Endothelial cell of umbilical vein (primary cell): ENCODE measurements around the gene HMBS. TPM values are rescaled to one million over a fixed set of nuclear protein-coding genes. Genes with fewer than 3 reads are reported as not detected.
A peak's percentile ranks its signal among the peaks of the same experiment; 100 is the strongest.

Experiments used
- BruUV-seq: library from RNA; stranded (reverse); fragments of 400-500 nt; replicated peaks from 2 replicates; lab custom pipeline; 2021; lab: Mats Ljungman, UMichigan
- CTCF ChIA-PET: fragments of 300-600, 350-600 bp; sonication (Branson Sonifier 250); formaldehyde crosslinking; loops from one replicate; lab custom pipeline; 2021; ENCODE audit warnings: antibody characterized with exemption, inconsistent platforms; lab: Charles Lee
- POLR2A ChIA-PET: fragments of 300-600, 350-600 bp; sonication (Branson Sonifier 250); formaldehyde crosslinking; loops from one replicate; lab custom pipeline; 2021; ENCODE audit warnings: antibody characterized with exemption, inconsistent platforms; lab: Charles Lee
- DNase-seq: peaks from one replicate; pipeline ENCODE4 v3.0.0-alpha.2; 2011; ENCODE audit warnings: low read depth, low spot score
- FAIRE-seq: peaks from 2 replicates; lab custom pipeline; 2011; peaks lifted over from hg19 to GRCh38; lab: Jason Lieb, UNC
- H2AFZ ChIP-seq: 2 replicates; pipeline ENCODE4 v1.6.0; 2012; ENCODE audit warnings: low read depth, low read length, control low read depth, inconsistent platforms
- H3K27ac ChIP-seq: 2 replicates; pipeline ENCODE4 v1.5.1; 2011; ENCODE audit warnings: low read depth, mild to moderate bottlenecking, control low read depth, low read length, moderate library complexity; ENCODE audit not compliant: insufficient read depth
- H3K27me3 ChIP-seq, 2 experiments: 2 replicates each; pipeline versions ENCODE4 v1.6.0 to v1.6.1; 2011; ENCODE audit warnings: low read length in 2 of 2, mixed read lengths in 1 of 2; ENCODE audit not compliant: control insufficient read depth in 2 of 2, insufficient read depth in 2 of 2
- H3K36me3 ChIP-seq, 2 experiments: 2 replicates in 1 of 2; 3 replicates in 1 of 2; pipeline ENCODE4 v1.5.1; 2011; ENCODE audit warnings: low read length in 2 of 2, mild to moderate bottlenecking in 1 of 2, moderate library complexity in 1 of 2; ENCODE audit not compliant: control insufficient read depth in 2 of 2, insufficient read depth in 2 of 2; ENCODE audit errors: extremely low read depth in 1 of 2
- H3K4me1 ChIP-seq: 3 replicates; pipeline ENCODE4 v1.5.1; 2011; ENCODE audit warnings: mild to moderate bottlenecking, low read length; ENCODE audit not compliant: control insufficient read depth, insufficient read depth; ENCODE audit errors: extremely low read depth
- H3K4me2 ChIP-seq: 2 replicates; pipeline ENCODE4 v1.6.1; 2011; ENCODE audit warnings: low read length, control low read depth, mixed read lengths; ENCODE audit not compliant: insufficient read depth
- H3K4me3 ChIP-seq, 3 experiments: fragments of 200-600 bp in 1 of 3; sonication (generic), shearing (Covaris generic) in 1 of 3; replicated peaks in 1 of 3; 2 replicates each; pipeline ENCODE4 v1.5.1; 2011 to 2016; ENCODE audit warnings: control low read depth in 3 of 3, low read length in 3 of 3, mild to moderate bottlenecking in 2 of 3, inconsistent platforms in 1 of 3, low read depth in 1 of 3, moderate library complexity in 1 of 3; ENCODE audit not compliant: insufficient read depth in 1 of 3
- H3K79me2 ChIP-seq: 2 replicates; pipeline ENCODE4 v1.6.0; 2012; ENCODE audit warnings: low read length, inconsistent platforms; ENCODE audit not compliant: control insufficient read depth, insufficient read depth
- H3K9ac ChIP-seq: replicated peaks from 2 replicates; pipeline ENCODE3; 2011; ENCODE audit warnings: low read length, control low read depth; ENCODE audit not compliant: insufficient read depth; ENCODE audit errors: extremely low read depth
- H3K9me1 ChIP-seq: replicated peaks from 3 replicates; pipeline ENCODE4 v1.6.0; 2011; ENCODE audit warnings: mild to moderate bottlenecking, low read length; ENCODE audit not compliant: control insufficient read depth, insufficient read depth; ENCODE audit errors: extremely low read depth
- H3K9me3 ChIP-seq: replicated peaks from 2 replicates; pipeline ENCODE4 v1.5.1; 2012; ENCODE audit warnings: low read length, inconsistent platforms; ENCODE audit not compliant: control insufficient read depth, insufficient read depth
- H4K20me1 ChIP-seq: replicated peaks from 2 replicates; pipeline ENCODE3; 2011; ENCODE audit warnings: mild to moderate bottlenecking, low read length; ENCODE audit not compliant: control insufficient read depth, insufficient read depth; ENCODE audit errors: extremely low read depth
- FOS ChIP-seq: IDR thresholded peaks from 2 replicates; pipeline ENCODE4 v1.6.1; 2011; ENCODE audit warnings: mild to moderate bottlenecking, low read length, moderate library complexity, borderline replicate concordance; ENCODE audit not compliant: insufficient read depth
- GATA2 ChIP-seq: IDR thresholded peaks from 2 replicates; pipeline ENCODE4 v1.7.0; 2011; ENCODE audit warnings: low read depth, mild to moderate bottlenecking, moderate library complexity, mixed read lengths, low read length; ENCODE audit not compliant: insufficient read length, insufficient read depth
- JUN ChIP-seq: IDR thresholded peaks from 2 replicates; pipeline ENCODE4 v1.6.1; 2011; ENCODE audit warnings: borderline replicate concordance, low read depth; ENCODE audit not compliant: insufficient read length, insufficient read depth
- MYC ChIP-seq: IDR thresholded peaks from one replicate; pipeline ENCODE4 v1.6.1; 2011; ENCODE audit warnings: mild to moderate bottlenecking, low read depth, low read length
- POLR2A ChIP-seq: IDR thresholded peaks from 2 replicates; pipeline ENCODE4 v1.6.1; 2012; ENCODE audit warnings: low read depth, mild to moderate bottlenecking, control low read depth, low read length
- POLR2AphosphoS5 ChIP-seq: IDR thresholded peaks from 2 replicates; pipeline ENCODE4 v1.6.1; 2012; ENCODE audit warnings: low read depth, mild to moderate bottlenecking, control low read depth, low read length, moderate library complexity; ENCODE audit not compliant: insufficient read depth
- dilution Hi-C: fragments of 300-500 bp; cut with MboI; formaldehyde crosslinking; loops from one replicate; pipeline ENCODE4 v1.15.0; 2019; ENCODE audit warnings: low sequenced_read_pairs; ENCODE audit not compliant: extremely low pct_ligation_motif_present
- intact Hi-C: fragments of 100-400 bp; cut with micrococcal nuclease; formaldehyde crosslinking; loops from one replicate; pipeline ENCODE4 v1.10.0; 2022
- polyA plus RNA-seq, 4 experiments: library from polyadenylated mRNA; depleted of rRNA in 3 of 4; stranded (reverse) in 3 of 4; unstranded in 1 of 4; fragments of >200 nt; gene quantifications; 2 replicates each; pipeline versions ENCODE4 v1.2.1 to v1.2.3, GENCODE V29; 2011 to 2012; ENCODE audit warnings: missing spikeins in 1 of 4
- total RNA-seq: library from RNA; stranded (reverse); gene quantifications from 2 replicates; pipeline ENCODE4 v1.2.3, GENCODE V29; 2021
- TF ChIP-seq, protein P1 (sequence below), 2 donors: IDR thresholded peaks; 1 replicate in 1 of 2; 2 replicates in 1 of 2; pipeline ENCODE4 v1.5.1; 2011; ENCODE audit warnings: low read length in 2 of 2, mild to moderate bottlenecking in 2 of 2, moderate library complexity in 2 of 2, control low read depth in 1 of 2, inconsistent platforms in 1 of 2, low read depth in 1 of 2; ENCODE audit not compliant: insufficient read depth in 1 of 2; ENCODE audit errors: extremely low read depth in 1 of 2
- TF ChIP-seq, protein P2 (sequence below): IDR thresholded peaks from 2 replicates; pipeline ENCODE4 v1.6.1; 2011; ENCODE audit not compliant: insufficient read depth, insufficient read length

HMBS gene
- total and polyA plus RNA-seq, 2 donors (not counting 3 experiments of a cell fraction or from before 2014, with no cell fraction given), result 13.5 to 24.8 TPM

DNA sequence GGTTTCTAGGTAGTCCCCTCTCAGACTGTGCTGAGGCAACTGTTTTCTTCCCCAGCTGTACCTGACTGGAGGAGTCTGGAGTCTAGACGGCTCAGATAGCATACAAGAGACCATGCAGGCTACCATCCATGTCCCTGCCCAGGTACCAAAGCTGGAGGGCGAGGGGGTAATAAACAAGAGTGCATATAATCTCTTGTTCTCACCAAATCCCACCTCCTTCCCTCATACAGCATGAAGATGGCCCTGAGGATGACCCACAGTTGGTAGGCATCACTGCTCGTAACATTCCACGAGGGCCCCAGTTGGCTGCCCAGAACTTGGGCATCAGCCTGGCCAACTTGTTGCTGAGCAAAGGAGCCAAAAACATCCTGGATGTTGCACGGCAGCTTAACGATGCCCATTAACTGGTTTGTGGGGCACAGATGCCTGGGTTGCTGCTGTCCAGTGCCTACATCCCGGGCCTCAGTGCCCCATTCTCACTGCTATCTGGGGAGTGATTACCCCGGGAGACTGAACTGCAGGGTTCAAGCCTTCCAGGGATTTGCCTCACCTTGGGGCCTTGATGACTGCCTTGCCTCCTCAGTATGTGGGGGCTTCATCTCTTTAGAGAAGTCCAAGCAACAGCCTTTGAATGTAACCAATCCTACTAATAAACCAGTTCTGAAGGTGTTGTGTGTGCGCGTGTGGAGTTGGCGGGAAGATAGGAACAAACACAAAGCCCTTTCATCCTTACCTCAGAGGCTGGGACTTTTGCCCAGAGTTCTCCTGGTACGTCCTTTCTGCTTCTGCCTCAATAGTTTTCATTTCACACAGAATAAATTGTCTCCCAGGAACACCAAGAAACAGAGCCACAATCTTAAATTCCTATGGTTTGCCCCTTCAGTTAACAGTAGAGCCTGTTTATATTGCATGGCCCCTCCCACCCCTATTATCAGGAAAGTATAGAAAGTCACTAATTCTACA is 8.5 kb downstream of the HMBS start:
- no TSS peak for BruUV-seq
- H3K4me2 ChIP-seq, result peak overlapping the region; percentile 95
- POLR2A ChIA-PET, result interaction anchor here (1.0 to 2.7 kb wide), 3 partner anchors 8 to 245 kb away, joined by 3 to 23 read pairs (median 17); partner anchors contain the start of genes HINFP and HMBS
- peaks cover 22% of the 10 kb centered on the region for H3K4me1 ChIP-seq
- peak overlapping the region; percentile 70 to 95 (median 90) for H3K4me3 ChIP-seq
- CTCF ChIA-PET, result interaction anchor here (1.0 to 2.6 kb wide), 5 partner anchors 8 to 231 kb away, joined by 3 to 16 read pairs (median 7); partner anchors contain the start of gene HMBS
- dilution Hi-C loops (no loop called here), intact Hi-C loops (no loop called here)
- H3K27ac ChIP-seq, result no peak overlapping the region
- TF ChIP-seq GATA2 (no peak), FOS (no peak), POLR2AphosphoS5 (no peak), JUN (no peak), POLR2A (no peak), MYC (no peak)
- TF ChIP-seq, protein P1, sequence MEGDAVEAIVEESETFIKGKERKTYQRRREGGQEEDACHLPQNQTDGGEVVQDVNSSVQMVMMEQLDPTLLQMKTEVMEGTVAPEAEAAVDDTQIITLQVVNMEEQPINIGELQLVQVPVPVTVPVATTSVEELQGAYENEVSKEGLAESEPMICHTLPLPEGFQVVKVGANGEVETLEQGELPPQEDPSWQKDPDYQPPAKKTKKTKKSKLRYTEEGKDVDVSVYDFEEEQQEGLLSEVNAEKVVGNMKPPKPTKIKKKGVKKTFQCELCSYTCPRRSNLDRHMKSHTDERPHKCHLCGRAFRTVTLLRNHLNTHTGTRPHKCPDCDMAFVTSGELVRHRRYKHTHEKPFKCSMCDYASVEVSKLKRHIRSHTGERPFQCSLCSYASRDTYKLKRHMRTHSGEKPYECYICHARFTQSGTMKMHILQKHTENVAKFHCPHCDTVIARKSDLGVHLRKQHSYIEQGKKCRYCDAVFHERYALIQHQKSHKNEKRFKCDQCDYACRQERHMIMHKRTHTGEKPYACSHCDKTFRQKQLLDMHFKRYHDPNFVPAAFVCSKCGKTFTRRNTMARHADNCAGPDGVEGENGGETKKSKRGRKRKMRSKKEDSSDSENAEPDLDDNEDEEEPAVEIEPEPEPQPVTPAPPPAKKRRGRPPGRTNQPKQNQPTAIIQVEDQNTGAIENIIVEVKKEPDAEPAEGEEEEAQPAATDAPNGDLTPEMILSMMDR (IDR thresholded peaks at IDR 0.05; ENCODE audit: extremely low read depth in 1 of 2, insufficient read depth in 1 of 2, low read depth in 1 of 2, low read length in 2 of 2), result no peak
- TF ChIP-seq, protein P2, sequence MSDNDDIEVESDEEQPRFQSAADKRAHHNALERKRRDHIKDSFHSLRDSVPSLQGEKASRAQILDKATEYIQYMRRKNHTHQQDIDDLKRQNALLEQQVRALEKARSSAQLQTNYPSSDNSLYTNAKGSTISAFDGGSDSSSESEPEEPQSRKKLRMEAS, result no peak
- no peak for FAIRE-seq
- no peaks in the 10 kb centered on the region for H3K9me1 ChIP-seq
- no peaks in the 10 kb centered on the region for H3K9me3 ChIP-seq
- DNase-seq, result peak; percentile 18
- no peaks in the 10 kb centered on the region for H3K27me3 ChIP-seq
- H3K79me2 ChIP-seq, result peaks cover 33% of the 10 kb centered on the region
- peaks cover 2% of the 10 kb centered on the region for H4K20me1 ChIP-seq
- H3K9ac ChIP-seq, result peak overlapping the region; percentile 84
- no peak overlapping the region for H2AFZ ChIP-seq
- peaks cover 10 to 19% of the 10 kb centered on the region in 2 experiments for H3K36me3 ChIP-seq
